HG02610 (cell line): ENCODE data around the gene TCF19.

Experiments
- ATAC-seq: cut with Tn5 transposase; IDR thresholded peaks from one replicate; pipeline ENCODE4 v1.9.1; 2021; ENCODE audit warnings: mild to moderate bottlenecking, moderate library complexity; ENCODE audit not compliant: unreplicated experiment

The TCF19 gene

GRCh38 chr6:31126396-31127175, 31.8 kb upstream of the TCF19 start:
- no peak for ATAC-seq

- ATAC-seq, result no peak
Observed at GRCh38 chr6:31128093-31128676, 30.2 kb upstream of the TCF19 start.

GRCh38 chr6:31129130-31129529, 29.3 kb upstream of the TCF19 start:
- ATAC-seq, result no peak

- ATAC-seq, result no peak
Observed at GRCh38 chr6:31130751-31131150, 27.6 kb upstream of the TCF19 start.

GRCh38 chr6:31131595-31131994, 26.8 kb upstream of the TCF19 start:
- ATAC-seq, result no peak

- ATAC-seq, result no peak
Observed at GRCh38 chr6:31132806-31133205, 25.6 kb upstream of the TCF19 start.

GRCh38 chr6:31135710-31136109, 22.7 kb upstream of the TCF19 start:
- no peak for ATAC-seq

- ATAC-seq, result no peak
Observed at GRCh38 chr6:31138982-31139381, 19.4 kb upstream of the TCF19 start, which contains the start of gene PSORS1C2. Gene PSORS1C2, minus strand, starts transcription at chr6:31139066. Its CDS starts 40 bp downstream, at chr6:31139026.

- no peak for ATAC-seq
Observed at GRCh38 chr6:31139599-31139998, 18.8 kb upstream of the TCF19 start.

GRCh38 chr6:31140643-31141042, 17.7 kb upstream of the TCF19 start:
- ATAC-seq, result no peak

GRCh38 chr6:31142361-31142761, 16.0 kb upstream of the TCF19 start:
- no peak for ATAC-seq

GRCh38 chr6:31143148-31143547, 15.2 kb upstream of the TCF19 start:
- ATAC-seq, result no peak

- ATAC-seq, result no peak
Observed at GRCh38 chr6:31144296-31144969, 14.0 kb upstream of the TCF19 start.

- no peak for ATAC-seq
Observed at GRCh38 chr6:31144970-31145340, 13.4 kb upstream of the TCF19 start.

- no peak for ATAC-seq
Observed at GRCh38 chr6:31145386-31145785, 13.0 kb upstream of the TCF19 start.

- no peak for ATAC-seq
Observed at GRCh38 chr6:31149827-31150447, 8.5 kb upstream of the TCF19 start.

- ATAC-seq, result no peak
Observed at GRCh38 chr6:31152781-31153180, 5.6 kb upstream of the TCF19 start.

GRCh38 chr6:31154436-31154835, 4.0 kb upstream of the TCF19 start:
- no peak for ATAC-seq

GRCh38 chr6:31156641-31157040, 1.7 kb upstream of the TCF19 start:
- no peak for ATAC-seq

GRCh38 chr6:31157513-31158139, 763 bp upstream of the TCF19 start, which contains the start of gene CCHCR1:
Gene CCHCR1, minus strand, starts transcription at chr6:31157802. Its CDS starts 202 bp downstream, at chr6:31157600.
- no peak for ATAC-seq
